Gastroesophageal sphincter (tissue), 4 donors: ENCODE data around the gene ELOVL5. TPM values are rescaled to one million over a fixed set of nuclear protein-coding genes. Genes with fewer than 3 reads are reported as not detected.

Experiments used
- ATAC-seq: fragments of 150-250 bp; one replicate; pipeline ENCODE4 v1.9.1; 2016; ENCODE audit warnings: mild to moderate bottlenecking, moderate library complexity
- H3K27ac ChIP-seq, 4 donors: fragments of 200-600 bp; sonication (generic) in 3 of 4; 1 replicate in 3 of 4; 2 replicates in 1 of 4; pipeline ENCODE4 v1.5.1; 2016 to 2019
- H3K27me3 ChIP-seq: fragments of 200-600 bp; sonication (generic); one replicate; pipeline ENCODE4 v1.5.1; 2019
- H3K36me3 ChIP-seq, 2 donors: fragments of 200-600 bp; sonication (generic); one replicate each; pipeline ENCODE4 v1.5.1; 2019; ENCODE audit warnings: control low read depth in 1 of 2
- H3K4me1 ChIP-seq, 3 donors: fragments of 200-600 bp; sonication (generic); 1 replicate in 2 of 3; 2 replicates in 1 of 3; pipeline ENCODE4 v1.5.1; 2016 to 2019; ENCODE audit warnings: control low read depth in 2 of 3
- H3K4me3 ChIP-seq, 2 donors: fragments of 200-600 bp; sonication (generic); one replicate each; pipeline ENCODE4 v1.5.1; 2019; ENCODE audit warnings: mild to moderate bottlenecking in 1 of 2, moderate library complexity in 1 of 2
- H3K9me3 ChIP-seq, 3 donors: fragments of 200-600 bp; sonication (generic); one replicate each; pipeline ENCODE4 v1.5.1; 2017 to 2019; ENCODE audit warnings: control low read depth in 2 of 3
- EP300 ChIP-seq: sonication (generic); formaldehyde crosslinking; IDR thresholded peaks from one replicate; pipeline ENCODE4 v1.6.1; 2017; ENCODE audit warnings: antibody characterized with exemption, mild to moderate bottlenecking
- POLR2A ChIP-seq, 2 donors: fragments of 450-650 bp; IDR thresholded peaks; one replicate each; pipeline ENCODE4 v1.6.1; 2017; ENCODE audit warnings: antibody characterized with exemption in 2 of 2, mild to moderate bottlenecking in 2 of 2, moderate library complexity in 1 of 2
- POLR2AphosphoS5 ChIP-seq: sonication (generic); formaldehyde crosslinking; IDR thresholded peaks from one replicate; pipeline ENCODE4 v1.6.1; 2017; ENCODE audit warnings: antibody characterized with exemption
- WGBS, 2 donors: methylation state at CpG; one replicate each; pipeline ENCODE4 v1.1.5; 2018; ENCODE audit warnings: low coverage in 1 of 2; 5-methylcytosine and 5-hydroxymethylcytosine counted together
- total RNA-seq, 4 donors: library from RNA; depleted of rRNA; stranded (reverse); fragments of >200 nt; gene quantifications; one replicate each; pipeline ENCODE4 v1.1.0, GENCODE V29; 2016
- TF ChIP-seq, protein P1 (sequence below), 4 experiments: fragments of 200-600 bp in 2 of 4; fragments of 450-650 bp in 2 of 4; sonication (generic) in 1 of 4; IDR thresholded peaks; one replicate each; pipeline ENCODE4 v1.5.1; 2017 to 2019; ENCODE audit warnings: antibody characterized with exemption in 4 of 4, mild to moderate bottlenecking in 2 of 4, moderate library complexity in 2 of 4

ELOVL5 gene
- total RNA-seq, 4 donors from 2014 or later, result 51.5 to 94.6 (median 64.6) TPM

DNA sequence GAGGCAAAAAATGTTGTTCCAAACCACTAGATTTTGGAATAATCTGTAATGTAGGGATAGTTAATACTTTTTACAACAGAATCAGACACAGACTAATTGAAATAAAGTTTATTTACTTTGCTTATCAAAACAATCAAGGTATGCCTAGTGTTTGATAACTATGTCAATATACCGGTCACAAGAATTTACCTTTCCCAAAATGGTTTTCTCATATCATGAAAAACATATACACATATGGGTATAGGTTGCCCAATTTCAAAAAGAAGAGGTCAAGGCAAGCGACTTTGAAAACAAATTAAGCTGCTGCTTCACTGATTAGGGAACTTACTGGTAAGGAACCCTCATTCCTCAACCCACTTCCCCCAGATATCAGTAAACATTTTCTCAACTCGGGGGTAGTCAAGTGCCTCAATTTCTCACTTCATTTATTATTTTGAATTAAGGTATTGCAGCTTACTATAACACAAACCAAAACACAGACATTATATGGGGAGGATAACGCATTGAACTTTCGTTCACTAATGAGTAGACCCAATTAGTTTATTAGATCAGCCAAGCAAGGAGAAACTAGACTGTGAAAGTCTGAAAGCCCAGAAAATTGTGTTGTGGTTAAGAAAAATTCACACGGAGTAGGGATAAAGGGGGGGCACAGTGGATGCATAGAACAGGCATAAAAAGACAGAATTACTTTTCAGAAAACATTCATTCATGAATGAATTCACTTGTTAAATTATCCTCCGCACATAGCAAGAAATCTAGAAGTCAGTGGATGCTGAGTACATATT is 9.0 kb upstream of the ELOVL5 start:
- no peak for ATAC-seq
- 80 to 90% methylated on average over 7 of the region's 7 CpGs for WGBS, 2 donors
- Histone ChIP-seq H3K36me3 (no peaks in the 10 kb centered on the region), H3K4me3 (no peak overlapping the region), H3K27me3 (no peaks in the 10 kb centered on the region), H3K4me1 (peaks cover 0 to 21% (median 2%) of the 10 kb centered on the region in 3 donors), H3K9me3 (no peaks in the 10 kb centered on the region), H3K27ac (peak overlapping the region in 2 of 4 donors; percentile 92 to 96)
- TF ChIP-seq, protein P1, sequence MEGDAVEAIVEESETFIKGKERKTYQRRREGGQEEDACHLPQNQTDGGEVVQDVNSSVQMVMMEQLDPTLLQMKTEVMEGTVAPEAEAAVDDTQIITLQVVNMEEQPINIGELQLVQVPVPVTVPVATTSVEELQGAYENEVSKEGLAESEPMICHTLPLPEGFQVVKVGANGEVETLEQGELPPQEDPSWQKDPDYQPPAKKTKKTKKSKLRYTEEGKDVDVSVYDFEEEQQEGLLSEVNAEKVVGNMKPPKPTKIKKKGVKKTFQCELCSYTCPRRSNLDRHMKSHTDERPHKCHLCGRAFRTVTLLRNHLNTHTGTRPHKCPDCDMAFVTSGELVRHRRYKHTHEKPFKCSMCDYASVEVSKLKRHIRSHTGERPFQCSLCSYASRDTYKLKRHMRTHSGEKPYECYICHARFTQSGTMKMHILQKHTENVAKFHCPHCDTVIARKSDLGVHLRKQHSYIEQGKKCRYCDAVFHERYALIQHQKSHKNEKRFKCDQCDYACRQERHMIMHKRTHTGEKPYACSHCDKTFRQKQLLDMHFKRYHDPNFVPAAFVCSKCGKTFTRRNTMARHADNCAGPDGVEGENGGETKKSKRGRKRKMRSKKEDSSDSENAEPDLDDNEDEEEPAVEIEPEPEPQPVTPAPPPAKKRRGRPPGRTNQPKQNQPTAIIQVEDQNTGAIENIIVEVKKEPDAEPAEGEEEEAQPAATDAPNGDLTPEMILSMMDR (IDR thresholded peaks at IDR 0.05), result no peak
- no peak for TF ChIP-seq POLR2A (IDR thresholded peaks at IDR 0.05)
- TF ChIP-seq EP300, result no peak
- TF ChIP-seq POLR2AphosphoS5, result no peak

DNA sequence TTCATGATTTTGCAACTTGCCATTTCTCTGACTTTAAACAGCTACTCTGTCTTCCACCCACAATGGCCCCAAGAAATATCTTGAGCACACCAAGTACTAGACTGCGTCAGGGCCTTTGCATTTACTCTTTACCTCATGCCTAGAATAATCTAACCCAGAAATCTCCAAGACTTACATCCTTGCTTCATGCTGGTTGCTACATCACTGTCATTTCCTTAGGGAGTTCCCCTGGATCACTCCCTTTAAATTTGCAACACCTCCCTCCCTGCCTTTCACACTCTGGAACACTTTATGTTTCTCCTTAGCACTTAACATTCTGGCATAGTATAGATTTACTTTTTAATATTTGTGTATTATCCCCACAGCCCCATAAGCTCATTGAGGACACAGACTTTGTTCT is 4.9 kb upstream of the ELOVL5 start:
- no peaks in the 10 kb centered on the region for H3K9me3 ChIP-seq
- ATAC-seq, result no peak
- 76 to 83% methylated on average over 1 of the region's 1 CpG for WGBS, 2 donors

DNA sequence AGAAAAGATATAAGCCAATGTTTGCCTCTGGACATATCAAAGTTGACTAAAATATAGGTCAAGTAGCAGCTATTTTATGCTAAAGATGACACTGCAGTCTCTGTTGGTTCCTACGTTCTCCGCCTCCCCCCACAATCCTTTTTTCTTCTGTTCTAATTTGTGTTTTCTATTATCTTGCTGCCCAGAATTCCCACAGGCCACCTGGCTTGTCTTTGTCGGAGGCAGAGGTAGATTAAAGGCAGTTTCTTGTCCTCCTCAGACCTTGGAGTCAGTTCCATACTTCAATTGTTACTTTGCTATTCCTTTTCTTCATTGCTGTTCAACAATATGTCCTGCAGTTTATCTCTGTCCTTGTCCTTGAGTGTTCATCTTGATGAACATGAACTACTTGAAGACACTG is 3.6 kb upstream of the ELOVL5 start:
- WGBS, 2 donors, result 68 to 94% methylated on average over 3 of the region's 3 CpGs
- H3K4me1 ChIP-seq, result peaks cover 0 to 11% (median 0%) of the 10 kb centered on the region in 3 donors
- TF ChIP-seq, protein P1 (IDR thresholded peaks at IDR 0.05), result no peak
- no peak for TF ChIP-seq POLR2AphosphoS5
- no peak for TF ChIP-seq POLR2A (IDR thresholded peaks at IDR 0.05)
- TF ChIP-seq EP300, result no peak
- no peaks in the 10 kb centered on the region for H3K9me3 ChIP-seq
- H3K4me3 ChIP-seq, result no peak overlapping the region
- no peaks in the 10 kb centered on the region for H3K27me3 ChIP-seq
- ATAC-seq, result no peak
- H3K27ac ChIP-seq, result no peak overlapping the region
- no peaks in the 10 kb centered on the region for H3K36me3 ChIP-seq

More for the DNA sequence above, 4.9 kb upstream of the ELOVL5 start:
- no peak overlapping the region for H3K4me3 ChIP-seq
- no peaks in the 10 kb centered on the region for H3K36me3 ChIP-seq
- no peaks in the 10 kb centered on the region for H3K27me3 ChIP-seq
- H3K4me1 ChIP-seq, result peaks cover 0 to 15% (median under 1%) of the 10 kb centered on the region in 3 donors
- H3K27ac ChIP-seq, result no peak overlapping the region
- TF ChIP-seq EP300 (no peak), POLR2AphosphoS5 (no peak), POLR2A (IDR thresholded peaks at IDR 0.05) (no peak)
- TF ChIP-seq, protein P1 (IDR thresholded peaks at IDR 0.05), result no peak

DNA sequence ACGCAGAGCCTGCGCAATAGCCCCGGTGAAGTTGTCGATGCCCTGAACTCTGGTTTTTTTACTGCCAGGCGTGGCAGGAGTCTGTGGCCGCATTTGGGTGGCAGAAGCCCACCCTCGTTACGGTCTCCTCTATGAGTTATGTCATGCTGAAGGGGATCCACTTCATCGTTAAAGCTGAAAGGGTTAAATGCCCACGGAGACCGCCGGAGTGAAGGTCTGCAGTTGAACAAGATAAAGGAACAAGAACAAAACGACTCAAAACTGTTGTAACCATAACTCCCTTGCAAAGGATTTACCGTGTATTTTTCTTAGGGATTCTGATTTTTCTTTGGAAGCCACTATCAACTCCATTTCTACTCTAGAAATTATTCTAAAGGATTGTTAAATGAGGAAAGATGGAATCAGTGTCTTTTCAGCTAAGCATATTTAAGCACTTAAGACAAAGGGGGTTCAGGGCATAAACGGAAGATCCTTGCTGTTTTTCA is 501 bp upstream of the ELOVL5 start:
- Histone ChIP-seq H3K9me3 (no peaks in the 10 kb centered on the region), H3K4me1 (peaks cover 0 to 35% (median 0%) of the 10 kb centered on the region in 3 donors), H3K36me3 (no peaks in the 10 kb centered on the region), H3K27me3 (no peaks in the 10 kb centered on the region), H3K27ac (peak overlapping the region; percentile 88 to 100 (median 94)), H3K4me3 (peak overlapping the region; percentile 65 to 67)
- TF ChIP-seq, protein P1 (IDR thresholded peaks at IDR 0.05), result no peak
- TF ChIP-seq POLR2AphosphoS5 (no peak), POLR2A (IDR thresholded peaks at IDR 0.05) (no peak), EP300 (no peak)
- 1 to 2% methylated on average over 7 of the region's 15 CpGs for WGBS, 2 donors
- no peak for ATAC-seq

DNA sequence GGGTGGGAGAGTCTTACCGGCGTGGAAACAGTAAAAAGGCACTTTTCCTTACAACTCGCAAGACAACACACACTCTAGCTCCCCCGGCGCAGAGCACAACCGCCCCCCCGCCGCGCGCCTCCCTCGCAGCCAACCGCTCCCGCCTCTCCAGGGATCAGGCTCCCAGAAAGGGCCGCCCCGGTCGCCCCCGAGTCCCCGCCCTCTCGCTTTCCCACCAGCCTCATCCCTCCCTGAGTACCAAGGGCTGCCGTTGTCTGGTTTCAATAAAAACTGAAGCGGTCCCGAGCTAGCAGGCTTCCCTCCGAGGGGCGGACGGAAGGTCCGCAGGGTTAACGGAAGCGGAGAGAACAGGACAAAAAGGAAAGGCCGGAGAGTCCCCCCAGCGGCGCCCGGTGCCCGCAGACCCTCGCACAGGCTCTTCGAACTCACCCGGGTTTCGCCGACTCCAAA is 804 bp downstream of the ELOVL5 start:
- H3K27me3 ChIP-seq, result no peaks in the 10 kb centered on the region
- H3K9me3 ChIP-seq, result no peaks in the 10 kb centered on the region
- no CpG with 5 or more reads among the region's 38 CpGs for WGBS, 2 donors
- peak overlapping the region; percentile 88 to 100 (median 94) for H3K27ac ChIP-seq
- peaks cover 0 to 48% (median 0%) of the 10 kb centered on the region in 3 donors for H3K4me1 ChIP-seq
- ATAC-seq, result peak; percentile 66
- TF ChIP-seq POLR2AphosphoS5, result peak; percentile 21
- TF ChIP-seq, protein P1 (IDR thresholded peaks at IDR 0.05), result no peak
- no peaks in the 10 kb centered on the region for H3K36me3 ChIP-seq
- H3K4me3 ChIP-seq, result peak overlapping the region; percentile 65 to 67
